CD4-positive, alpha-beta T cell (primary cell): ENCODE data around the gene C20orf141. TPM values are rescaled to one million over a fixed set of nuclear protein-coding genes. Genes with fewer than 3 reads are reported as not detected.

Experiments
- ATAC-seq: fragments of 200-7000 bp; cut with Tn5 transposase; one replicate; pipeline ENCODE4 v1.10.0; 2022; ENCODE audit warnings: mild to moderate bottlenecking; ENCODE audit not compliant: poor library complexity
- CTCF ChIA-PET: fragments of 350-600 bp; sonication (Branson Sonifier 250); formaldehyde crosslinking; loops from one replicate; lab custom pipeline; 2021; ENCODE audit warnings: antibody characterized with exemption, inconsistent platforms; lab: Charles Lee
- POLR2A ChIA-PET: fragments of 350-600 bp; sonication (Branson Sonifier 250); formaldehyde crosslinking; loops from one replicate; lab custom pipeline; 2021; ENCODE audit warnings: antibody characterized with exemption, inconsistent platforms; lab: Charles Lee
- DNase-seq, 14 experiments: peaks; one replicate each; pipeline ENCODE4 v3.0.0-alpha.2; 2013 to 2020; ENCODE audit warnings: mixed read lengths in 2 of 14
- H3K27ac ChIP-seq, 2 donors: one replicate each; pipeline versions ENCODE4 v1.5.1 to v1.7.0; 2013; ENCODE audit warnings: low read length in 2 of 2, low read depth in 1 of 2, mild to moderate bottlenecking in 1 of 2
- H3K27me3 ChIP-seq, 2 experiments: 1 replicate in 1 of 2; 2 replicates in 1 of 2; pipeline versions ENCODE4 v1.6.1 to v1.7.0; 2013; ENCODE audit warnings: low read length in 2 of 2, control low read depth in 1 of 2, mild to moderate bottlenecking in 1 of 2, moderate library complexity in 1 of 2; ENCODE audit not compliant: insufficient read depth in 2 of 2, control insufficient read depth in 1 of 2
- H3K36me3 ChIP-seq: one replicate; pipeline ENCODE4 v1.6.1; 2013; ENCODE audit warnings: low read length, control low read depth; ENCODE audit not compliant: insufficient read depth
- H3K4me1 ChIP-seq: one replicate; pipeline ENCODE4 v1.6.1; 2013; ENCODE audit warnings: low read length, control low read depth; ENCODE audit not compliant: insufficient read depth
- H3K4me3 ChIP-seq: one replicate; pipeline ENCODE4 v1.5.1; 2013; ENCODE audit warnings: mild to moderate bottlenecking, low read length, moderate library complexity
- H3K9me3 ChIP-seq, 2 experiments: 1 replicate in 1 of 2; 2 replicates in 1 of 2; pipeline versions ENCODE4 v1.6.1 to v1.7.0; 2013; ENCODE audit warnings: low read length in 2 of 2, mild to moderate bottlenecking in 2 of 2, control low read depth in 1 of 2, moderate library complexity in 1 of 2; ENCODE audit not compliant: control insufficient read depth in 1 of 2, insufficient read depth in 1 of 2
- H3K27ac Mint-ChIP-seq: one replicate; pipeline ENCODE4 v1.8.0; 2020; ENCODE audit warnings: mixed read lengths
- H3K27me3 Mint-ChIP-seq: one replicate; pipeline ENCODE4 v1.8.0; 2021; ENCODE audit warnings: mixed read lengths
- H3K36me3 Mint-ChIP-seq: one replicate; pipeline ENCODE4 v1.8.0; 2021; ENCODE audit warnings: low read depth, mixed read lengths
- H3K4me1 Mint-ChIP-seq: one replicate; pipeline ENCODE4 v1.8.0; 2021; ENCODE audit warnings: low read depth, mixed read lengths
- H3K4me3 Mint-ChIP-seq: one replicate; pipeline ENCODE4 v1.8.0; 2020; ENCODE audit warnings: mild to moderate bottlenecking, mixed read lengths
- H3K9me3 Mint-ChIP-seq: one replicate; pipeline ENCODE4 v1.8.0; 2020; ENCODE audit warnings: mixed read lengths
- CTCF ChIP-seq: fragments of 200-600 bp; IDR thresholded peaks from one replicate; pipeline ENCODE4 v1.8.0; 2022; ENCODE audit warnings: antibody characterized with exemption, mild to moderate bottlenecking
- intact Hi-C, 2 experiments: fragments of 100-400 bp; cut with DNase I in 1 of 2; cut with micrococcal nuclease in 1 of 2; formaldehyde crosslinking; loops; one replicate each; pipeline versions ENCODE4 v1.15.1 to v1.9.0; 2023 to 2025; cut with DNase I, micrococcal nuclease
- total RNA-seq, 174 experiments: library from RNA in 2 of 174; stranded (reverse) in 2 of 174; gene quantifications; one replicate each; pipeline ENCODE4 v1.2.3 and lab custom pipeline; 2021 to 2026

C20orf141 gene
- total RNA-seq, 2 experiments from 2014 or later, result not detected

DNA sequence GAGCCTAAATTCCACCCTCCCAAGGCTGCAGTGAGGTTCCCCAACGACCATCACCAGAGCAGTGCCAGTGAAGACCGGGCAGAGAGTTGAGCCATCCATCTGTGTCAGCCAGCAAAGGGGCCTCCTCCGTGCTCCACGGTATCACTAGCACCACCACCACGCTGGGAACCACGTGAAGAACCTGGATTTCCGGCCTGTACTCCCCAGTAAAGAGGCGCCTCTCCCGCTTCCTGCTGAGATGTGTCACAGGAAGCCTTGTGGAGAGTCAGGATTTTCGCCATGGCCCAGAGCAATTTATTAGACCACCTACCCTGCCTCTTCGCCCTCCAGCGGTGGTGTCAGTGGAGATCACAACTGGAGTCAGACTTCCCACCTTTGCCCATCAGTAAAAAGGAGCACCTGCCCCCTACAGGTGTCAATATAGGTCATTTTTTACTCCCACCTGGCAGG is 43.1 kb upstream of the C20orf141 start:
- Mint-ChIP-seq H3K4me3 (no peak overlapping the region), H3K9me3 (no peaks in the 10 kb centered on the region), H3K36me3 (no peaks in the 10 kb centered on the region), H3K27ac (no peak overlapping the region), H3K4me1 (no peaks in the 10 kb centered on the region), H3K27me3 (peaks cover 19% of the 10 kb centered on the region)
- Histone ChIP-seq H3K4me1 (peaks cover 5% of the 10 kb centered on the region), H3K27ac (no peak overlapping the region), H3K27me3 (peaks cover 7 to 11% of the 10 kb centered on the region in 2 experiments), H3K4me3 (no peak overlapping the region), H3K36me3 (no peaks in the 10 kb centered on the region), H3K9me3 (peaks cover 0 to 10% of the 10 kb centered on the region in 2 experiments)
- TF ChIP-seq CTCF, result no peak
- CTCF ChIA-PET, result no interaction called here
- POLR2A ChIA-PET, result no interaction called here
- no peak for ATAC-seq
- intact Hi-C loops, result no loop called here
- no peak for DNase-seq

- no peaks in the 10 kb centered on the region for H3K36me3 ChIP-seq
- POLR2A ChIA-PET, result no interaction called here
- H3K9me3 ChIP-seq, result peaks cover 0 to 5% of the 10 kb centered on the region in 2 experiments
- Mint-ChIP-seq H3K27me3 (peaks cover 20% of the 10 kb centered on the region), H3K27ac (no peak overlapping the region), H3K4me3 (no peak overlapping the region), H3K4me1 (no peaks in the 10 kb centered on the region), H3K36me3 (no peaks in the 10 kb centered on the region), H3K9me3 (no peaks in the 10 kb centered on the region)
- no peak overlapping the region for H3K4me3 ChIP-seq
- intact Hi-C loops, result no loop called here
- ATAC-seq (no peak), DNase-seq (no peak)
- H3K4me1 ChIP-seq, result peaks cover 5% of the 10 kb centered on the region
- TF ChIP-seq CTCF, result no peak
- H3K27ac ChIP-seq, result no peak overlapping the region
- CTCF ChIA-PET, result no interaction called here
- peaks cover 0 to 4% of the 10 kb centered on the region in 2 experiments for H3K27me3 ChIP-seq
These were observed 41.0 kb upstream of the C20orf141 start for GRCh38 chr20:2773812-2774211.

GRCh38 chr20:2775139-2775538 is 39.6 kb upstream of the C20orf141 start:
- H3K27ac Mint-ChIP-seq, result no peak overlapping the region
- Histone ChIP-seq H3K36me3 (no peaks in the 10 kb centered on the region), H3K27ac (no peak overlapping the region), H3K4me1 (peaks cover 5% of the 10 kb centered on the region), H3K27me3 (no peaks in the 10 kb centered on the region), H3K9me3 (peaks cover 0 to 5% of the 10 kb centered on the region in 2 experiments), H3K4me3 (no peak overlapping the region)
- POLR2A ChIA-PET, result no interaction called here
- H3K4me3 Mint-ChIP-seq, result no peak overlapping the region
- no peaks in the 10 kb centered on the region for H3K4me1 Mint-ChIP-seq
- intact Hi-C loops, result no loop called here
- no peak for ATAC-seq
- TF ChIP-seq CTCF, result no peak
- H3K36me3 Mint-ChIP-seq, result no peaks in the 10 kb centered on the region
- CTCF ChIA-PET, result no interaction called here
- no peak for DNase-seq
- H3K9me3 Mint-ChIP-seq, result no peaks in the 10 kb centered on the region
- peaks cover 18% of the 10 kb centered on the region for H3K27me3 Mint-ChIP-seq
